NK-92 treated with Interleukin-12 subunit alpha and Interleukin-12 subunit beta, amount 100 ng/mL, for 24 hours (cell line): ENCODE measurements around the gene HIPK2.

Experiments
- DNase-seq: peaks from one replicate; lab custom pipeline; 2025; lab: John Stamatoyannopoulos, UW

Gene HIPK2

DNA sequence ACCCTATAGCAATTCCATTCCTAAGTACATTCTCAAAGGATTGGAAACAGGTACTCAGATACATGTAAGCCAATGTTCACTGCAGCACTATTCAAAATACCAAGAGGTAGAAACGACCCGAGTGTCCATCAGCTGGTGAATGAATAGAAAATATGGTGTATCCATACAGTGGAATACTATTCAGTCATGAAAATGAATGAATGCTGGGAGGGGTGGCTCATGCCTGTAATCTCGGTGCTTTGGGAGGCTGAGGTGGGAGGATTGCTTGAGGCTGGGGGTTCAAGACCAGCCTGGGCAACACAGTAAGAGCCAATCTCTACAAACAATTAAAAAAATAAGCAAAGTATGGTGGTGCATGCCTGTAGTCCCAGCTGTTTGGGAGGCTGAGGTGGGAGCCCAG, 191.5 kb downstream of the HIPK2 start:
- no peak for DNase-seq

DNA sequence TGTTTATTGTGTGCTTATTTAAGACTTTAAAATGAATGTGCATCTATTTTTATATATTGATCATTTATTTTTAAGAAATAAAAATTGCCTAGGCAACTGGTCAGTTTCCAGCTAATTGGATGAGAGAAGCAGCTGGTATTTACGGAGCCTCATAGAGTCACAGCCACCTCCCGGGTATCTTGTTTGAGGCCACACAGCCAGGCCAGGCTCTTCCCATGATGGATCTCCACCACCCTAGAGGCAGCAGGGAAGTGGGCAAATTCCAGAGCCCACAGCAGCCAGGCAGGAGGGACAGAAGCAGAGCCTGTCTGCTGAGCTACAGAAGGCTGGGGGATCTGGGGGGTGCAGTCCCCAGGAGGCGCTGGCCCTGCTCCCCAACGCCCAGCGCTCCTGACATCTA, 192.8 kb downstream of the HIPK2 start:
- no peak for DNase-seq

- DNase-seq: no peak
Observed at GRCh38 chr7:139583826-139584553, 193.8 kb downstream of the HIPK2 start.

DNA sequence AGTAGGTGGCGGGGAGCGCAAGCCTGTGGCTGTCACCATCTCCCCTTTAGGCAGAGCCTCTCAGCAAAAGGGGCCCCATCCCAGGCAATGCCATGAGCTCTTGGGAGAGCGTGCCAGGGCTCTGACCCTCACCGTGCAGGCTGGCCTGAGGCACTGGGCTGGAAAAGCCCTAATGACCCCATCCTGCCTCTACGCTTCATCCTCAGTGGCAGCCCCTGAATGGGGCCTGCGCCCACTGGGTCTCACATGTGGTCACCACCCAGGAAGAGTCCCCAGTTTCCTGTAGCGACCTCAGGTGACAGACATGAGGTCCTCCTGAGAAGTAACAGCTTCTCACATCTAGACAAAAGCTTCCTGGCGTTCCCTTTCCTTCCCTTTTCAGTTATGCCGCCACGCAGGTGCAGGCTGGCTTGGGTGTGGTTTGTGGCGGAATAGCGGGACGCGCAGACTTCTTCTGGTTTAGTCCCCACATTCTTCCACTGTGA, 195.1 kb downstream of the HIPK2 start:
- DNase-seq: no peak

DNA sequence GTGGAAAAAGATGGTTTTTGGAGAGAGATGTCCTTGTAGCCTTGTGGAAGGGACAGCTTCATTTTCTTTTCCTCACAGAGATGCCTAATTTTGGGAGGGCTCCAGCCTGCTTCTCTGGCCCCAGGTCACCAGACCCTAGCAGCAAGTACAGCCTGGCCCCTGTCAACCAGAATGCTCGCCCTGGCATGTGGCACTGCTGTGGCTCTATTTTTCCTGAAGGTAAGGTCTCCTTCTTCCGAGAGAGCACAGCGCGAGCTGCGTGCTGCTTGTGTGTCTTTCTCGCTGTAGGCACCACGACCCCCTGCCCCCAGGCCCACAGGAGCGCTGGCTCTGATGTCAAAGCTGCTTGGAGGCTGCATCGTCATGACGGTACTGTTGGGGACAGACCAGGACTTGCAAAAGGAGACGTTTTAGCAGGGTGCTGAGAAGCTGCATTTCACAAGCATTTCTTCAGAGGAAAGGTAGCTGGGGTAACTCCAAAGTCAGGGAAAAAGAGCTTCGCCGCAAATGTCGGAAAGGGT, 195.6 kb downstream of the HIPK2 start:
- no peak for DNase-seq

GRCh38 chr7:139580435-139580834, 197.4 kb downstream of the HIPK2 start:
- no peak for DNase-seq

GRCh38 chr7:139576179-139576973, 201.4 kb downstream of the HIPK2 start:
- DNase-seq: no peak

DNA sequence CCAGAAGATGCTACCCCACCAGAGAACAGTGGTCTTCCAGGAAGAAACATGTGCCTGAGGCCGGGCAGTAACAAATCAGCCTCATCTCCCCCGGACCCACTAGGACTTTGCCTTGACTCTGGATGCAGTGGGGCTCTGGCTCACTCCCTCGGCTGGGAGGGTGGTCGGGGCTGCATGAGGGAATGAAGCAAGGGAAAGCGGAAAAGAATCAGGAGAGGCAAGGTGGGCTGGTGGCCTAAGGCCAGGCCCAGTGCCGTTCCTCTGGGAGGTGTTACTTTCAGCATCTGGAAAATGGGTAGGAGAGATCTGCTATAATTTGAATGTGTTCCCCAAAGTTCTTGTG, 202.5 kb downstream of the HIPK2 start:
- DNase-seq: no peak

- no peak for DNase-seq
Observed at GRCh38 chr7:139574618-139575337, 203.0 kb downstream of the HIPK2 start.

DNA sequence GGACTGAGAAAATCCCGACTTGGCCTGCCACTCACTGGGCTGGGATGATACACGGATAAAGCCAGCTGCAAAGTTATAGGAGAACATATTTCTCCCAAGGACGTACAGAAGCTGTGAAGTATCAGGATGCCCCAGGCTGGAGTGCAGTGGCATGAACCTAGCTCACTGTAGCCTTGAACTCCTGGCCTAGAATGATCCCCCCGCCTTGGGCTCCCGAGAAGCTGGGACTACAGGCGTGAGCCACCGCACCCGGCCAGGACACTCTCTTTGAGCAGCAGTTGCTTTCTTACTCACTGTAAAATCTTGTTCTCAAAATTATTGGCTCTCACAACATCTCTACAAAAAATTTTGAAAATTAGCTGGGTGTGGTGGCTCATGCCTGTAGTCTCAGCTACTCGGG, 203.9 kb downstream of the HIPK2 start:
- no peak for DNase-seq

GRCh38 chr7:139572704-139573385, 205.0 kb downstream of the HIPK2 start:
- no peak for DNase-seq

GRCh38 chr7:139572071-139572470, 205.7 kb downstream of the HIPK2 start:
- no peak for DNase-seq

GRCh38 chr7:139571651-139572050, 206.1 kb downstream of the HIPK2 start:
- DNase-seq: no peak

DNA sequence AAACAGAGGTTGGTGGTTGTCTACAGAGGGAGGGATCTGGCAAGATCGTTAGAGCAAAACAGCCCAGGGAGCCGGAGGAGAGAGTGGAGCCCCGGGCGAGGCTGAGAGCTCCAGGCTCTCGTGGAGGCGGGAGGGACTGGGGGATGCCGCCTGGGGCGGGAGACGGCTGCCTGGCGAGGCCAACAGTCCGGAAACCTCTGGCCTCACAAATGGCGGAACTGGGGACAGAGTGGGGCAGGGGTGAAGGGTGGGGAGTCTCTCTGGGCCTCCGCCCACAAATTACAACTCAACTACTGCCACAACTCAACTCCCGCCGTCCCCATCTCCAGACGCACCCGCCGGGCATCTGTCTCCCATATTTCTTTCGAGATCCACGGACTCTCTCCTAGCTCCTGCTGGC, 206.6 kb downstream of the HIPK2 start:
- DNase-seq: no peak

GRCh38 chr7:139570626-139571025, 207.2 kb downstream of the HIPK2 start:
- DNase-seq: no peak

GRCh38 chr7:139570119-139570518, 207.7 kb downstream of the HIPK2 start:
- no peak for DNase-seq

DNA sequence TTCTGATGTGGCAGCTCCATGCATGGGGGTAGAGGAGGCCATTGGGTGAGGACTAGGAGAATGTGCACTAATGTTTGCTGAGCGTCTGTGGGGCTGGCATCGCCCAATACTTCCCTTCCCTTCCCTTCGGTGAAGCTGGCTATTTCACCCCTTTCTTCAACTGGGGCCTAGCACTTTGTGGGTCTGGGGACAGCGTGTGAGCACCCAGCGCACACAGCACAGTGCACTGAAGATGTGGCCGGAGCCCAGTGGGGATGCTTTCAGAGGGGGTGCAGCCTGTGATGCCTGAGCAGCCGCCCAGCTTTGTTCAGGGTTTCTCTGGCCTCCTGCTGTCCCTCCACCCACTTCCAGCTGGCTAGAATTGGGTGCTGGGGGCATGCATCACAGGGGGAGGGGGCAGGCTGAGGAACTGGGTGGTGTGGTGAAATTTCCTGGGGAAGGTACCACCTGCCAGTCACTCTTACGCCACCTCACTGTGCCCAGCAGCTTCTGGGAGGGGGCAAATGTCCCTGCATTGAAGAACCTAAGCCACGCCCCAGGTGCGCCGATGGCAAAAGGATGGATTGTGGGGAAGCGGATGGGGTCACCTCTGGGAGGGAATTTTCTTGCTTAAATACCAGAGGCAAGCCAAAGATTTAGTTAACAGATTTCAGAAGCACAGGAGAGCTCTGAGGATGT, 208.8 kb downstream of the HIPK2 start:
- DNase-seq: no peak

- no peak for DNase-seq
Observed at GRCh38 chr7:139568346-139568675, 209.5 kb downstream of the HIPK2 start.

- DNase-seq: no peak
Observed at GRCh38 chr7:139567647-139568345, 210.0 kb downstream of the HIPK2 start.

- no peak for DNase-seq
Observed at GRCh38 chr7:139566736-139567646, 210.8 kb downstream of the HIPK2 start.
